OCI-M2 (cell line): ENCODE results near the gene VSTM4.

Experiments
- DNase-seq: peaks from one replicate; lab custom pipeline; 2025; ENCODE audit not compliant: unreplicated experiment; lab: John Stamatoyannopoulos, UW

The VSTM4 gene

GRCh38 chr10:49143249-49143648 is 27.9 kb upstream of the VSTM4 start:
- DNase-seq: no peak

GRCh38 chr10:49141541-49142332 is 26.4 kb upstream of the VSTM4 start:
- no peak for DNase-seq

DNA sequence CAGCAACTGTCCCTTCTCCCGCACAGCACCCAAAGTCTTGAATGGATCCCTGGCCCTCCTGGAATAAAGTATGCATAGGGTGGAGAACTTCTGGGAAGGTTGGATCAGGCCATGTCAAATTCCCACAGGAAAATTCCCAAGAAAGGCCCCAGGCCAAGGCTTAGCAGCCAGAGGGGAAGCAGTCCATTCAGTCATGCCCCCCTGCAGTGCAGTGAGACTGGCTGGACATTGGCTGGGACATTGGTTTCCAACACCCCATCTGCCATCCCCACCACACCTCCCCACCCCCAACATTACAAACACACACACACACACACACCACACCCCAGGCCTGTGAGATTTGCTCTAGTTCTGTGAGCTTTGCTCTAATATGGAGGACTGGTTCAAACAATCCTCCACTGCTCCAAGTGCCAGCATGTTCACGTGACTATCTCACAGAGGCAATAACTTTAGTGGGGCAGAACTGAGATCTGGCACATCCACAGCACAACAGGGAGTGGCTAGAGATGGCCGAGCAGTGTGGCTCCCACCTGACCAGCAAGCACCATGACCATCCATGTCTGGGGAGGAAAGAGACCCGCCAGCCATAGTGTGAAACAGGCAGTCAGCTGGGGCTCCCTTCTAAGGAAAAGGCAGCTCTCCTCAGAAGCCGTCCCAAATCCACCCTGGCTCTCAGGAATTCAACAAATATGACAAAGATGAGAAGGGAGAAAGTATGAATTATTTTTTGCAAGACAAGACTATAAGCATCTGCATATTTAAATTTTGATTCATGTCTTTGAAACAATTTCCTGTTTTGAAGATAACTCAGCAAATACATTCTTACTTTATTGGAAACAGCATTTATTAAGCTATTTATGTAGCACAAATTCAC is 25.2 kb upstream of the VSTM4 start:
- no peak for DNase-seq

GRCh38 chr10:49139846-49140195 is 24.5 kb upstream of the VSTM4 start:
- DNase-seq: no peak

DNA sequence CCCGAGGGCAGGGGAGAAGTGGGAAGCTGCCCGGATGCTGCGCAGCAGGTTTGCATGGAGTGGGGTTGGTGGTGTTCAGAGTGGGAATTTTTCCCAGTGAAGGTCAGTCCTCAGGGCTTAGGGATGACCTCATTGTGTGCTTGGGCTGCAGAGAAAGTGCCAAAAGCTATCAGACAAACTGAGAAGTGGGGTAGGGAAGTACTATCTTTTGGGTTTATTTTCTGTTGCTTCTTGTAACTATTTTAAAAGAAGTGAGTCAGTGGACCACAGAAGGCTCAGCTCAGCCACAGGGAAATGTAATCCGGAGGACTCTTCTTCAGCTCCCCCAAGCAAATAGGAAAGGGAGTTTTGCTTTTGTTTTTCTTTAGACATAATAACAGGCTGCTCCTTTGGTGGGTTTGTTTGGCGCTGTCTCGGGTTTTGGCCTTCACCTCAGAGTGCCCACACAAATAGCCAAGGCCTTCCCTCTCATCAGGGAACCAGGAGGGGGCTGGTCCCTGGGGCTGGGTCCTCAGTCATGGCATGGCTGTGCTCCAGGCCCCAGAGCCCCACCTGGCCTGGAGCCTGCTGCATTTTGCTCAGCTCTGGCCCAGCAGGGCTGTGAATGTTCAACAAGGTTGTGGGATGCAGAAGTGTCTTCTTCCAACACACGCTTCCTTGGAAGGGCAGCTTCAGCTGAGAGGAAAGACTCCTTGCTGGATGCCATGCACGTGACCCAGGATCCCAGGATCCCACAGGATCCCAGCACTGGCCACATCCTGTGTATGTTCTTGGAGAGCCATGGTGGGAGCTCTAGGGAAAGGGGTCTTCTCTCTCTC is 23.9 kb upstream of the VSTM4 start:
- no peak for DNase-seq

DNA sequence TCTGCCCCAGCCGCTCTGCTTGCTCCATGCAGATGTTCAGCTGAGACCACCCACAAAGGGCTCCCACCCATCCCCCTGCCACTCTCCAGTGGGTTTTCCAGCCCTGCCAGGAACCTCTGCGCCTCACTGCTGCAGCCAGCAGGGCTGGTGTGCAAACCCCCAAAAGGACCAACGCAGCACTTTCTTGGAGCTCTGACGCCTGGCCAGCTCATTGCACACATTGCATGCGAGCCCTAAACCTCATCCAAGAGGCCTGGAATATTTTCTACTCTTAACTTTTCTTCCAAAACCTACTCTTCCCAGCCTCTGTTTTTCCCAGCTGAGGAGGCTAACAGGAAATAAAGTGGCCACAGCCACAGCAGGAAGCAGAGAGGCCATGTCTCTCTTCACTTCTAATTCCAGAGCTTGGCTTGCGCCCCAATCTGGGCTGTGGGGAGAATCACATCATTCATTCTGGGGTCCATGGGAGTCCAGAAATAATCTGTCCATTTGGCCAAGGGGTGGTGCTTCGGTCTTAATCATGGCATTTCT is 23.1 kb upstream of the VSTM4 start:
- no peak for DNase-seq

DNA sequence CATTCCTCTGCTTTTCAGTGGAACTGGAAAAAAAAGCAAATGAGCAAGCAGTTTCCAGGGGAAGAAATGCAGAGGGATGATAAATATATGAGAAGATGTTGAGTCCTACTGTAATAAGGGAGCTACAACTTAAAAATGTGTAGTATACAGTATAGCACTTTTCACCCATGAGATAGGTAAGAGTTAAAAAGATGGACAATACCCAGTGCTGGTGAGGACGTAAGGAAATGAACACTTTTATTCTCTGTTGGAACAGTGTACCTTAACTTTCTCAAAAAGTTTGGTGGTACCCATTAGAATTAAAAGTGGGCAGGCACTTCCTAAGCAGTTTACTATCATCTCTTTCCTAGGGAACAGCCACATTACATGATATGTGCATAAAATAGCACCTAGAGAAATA is 21.2 kb upstream of the VSTM4 start:
- no peak for DNase-seq

GRCh38 chr10:49135575-49136313 is 20.4 kb upstream of the VSTM4 start:
- no peak for DNase-seq

GRCh38 chr10:49134327-49134726 is 19.0 kb upstream of the VSTM4 start:
- DNase-seq: no peak

GRCh38 chr10:49133706-49134248 is 18.5 kb upstream of the VSTM4 start, which contains the start of gene FAM170B:
FAM170B (minus strand) TSS chr10:49134021; CDS start chr10:49133918, 103 bp downstream.
- no peak for DNase-seq

- DNase-seq: no peak
Observed at GRCh38 chr10:49132362-49132737, 17.0 kb upstream of the VSTM4 start.

- no peak for DNase-seq
Observed at GRCh38 chr10:49131507-49132361, 16.4 kb upstream of the VSTM4 start.

DNA sequence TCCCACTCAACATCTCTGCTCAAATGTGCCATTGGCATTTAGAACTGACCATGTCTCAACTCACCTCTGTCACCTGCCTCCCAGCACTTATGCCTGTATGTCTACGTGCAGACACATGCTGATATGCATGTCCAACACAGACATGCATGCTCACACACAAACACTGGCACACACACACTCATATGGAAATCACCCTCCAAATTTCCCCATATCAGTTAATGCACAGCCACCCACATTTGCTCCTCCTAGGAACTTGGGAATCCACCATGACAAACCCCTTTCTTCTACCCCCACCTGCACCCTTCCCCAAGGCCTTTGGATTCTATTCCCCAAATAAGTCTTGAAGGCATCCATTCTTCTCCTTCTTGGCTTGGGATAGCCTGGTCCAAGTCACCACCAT is 14.1 kb upstream of the VSTM4 start:
- no peak for DNase-seq

DNA sequence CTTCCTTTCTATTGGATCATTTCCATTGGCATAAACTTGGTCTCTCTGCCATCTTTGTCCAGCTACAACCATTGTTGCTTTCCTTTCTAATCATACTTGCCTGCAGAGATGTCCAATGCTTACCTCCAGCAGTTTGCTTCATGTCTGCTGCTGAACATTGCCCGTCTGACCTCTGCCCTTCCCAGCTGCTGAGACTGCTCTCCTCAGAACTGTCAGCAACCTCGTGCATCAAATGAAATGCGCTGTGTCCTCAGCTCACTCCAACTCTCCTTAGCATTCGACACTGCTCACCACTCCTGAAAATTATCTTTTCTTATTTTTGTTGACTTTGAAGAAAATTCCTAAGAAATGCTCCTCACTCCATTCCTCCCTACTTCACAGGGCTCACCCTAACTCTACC is 13.5 kb upstream of the VSTM4 start:
- no peak for DNase-seq

- no peak for DNase-seq
Observed at GRCh38 chr10:49123981-49124950, 8.9 kb upstream of the VSTM4 start.

DNA sequence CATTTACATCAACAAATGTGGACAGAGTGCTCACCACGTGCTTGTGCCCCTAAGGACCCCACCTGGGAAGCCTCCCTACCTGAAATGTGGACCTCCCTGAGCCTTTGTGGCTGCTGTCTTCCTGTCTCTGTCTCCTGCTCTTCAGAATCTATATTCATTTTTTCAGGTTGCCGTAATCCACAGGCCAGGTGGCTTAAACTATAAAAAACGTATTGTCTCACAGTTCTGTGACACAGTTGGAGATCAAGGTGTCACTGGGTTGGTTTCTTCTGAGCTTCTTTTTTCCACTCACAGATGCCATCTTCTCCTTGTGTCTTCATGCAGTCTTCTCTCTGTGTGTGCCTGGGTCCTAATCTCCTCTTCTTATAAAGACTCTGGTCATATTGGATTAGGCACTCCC is 5.6 kb upstream of the VSTM4 start:
- DNase-seq: no peak

DNA sequence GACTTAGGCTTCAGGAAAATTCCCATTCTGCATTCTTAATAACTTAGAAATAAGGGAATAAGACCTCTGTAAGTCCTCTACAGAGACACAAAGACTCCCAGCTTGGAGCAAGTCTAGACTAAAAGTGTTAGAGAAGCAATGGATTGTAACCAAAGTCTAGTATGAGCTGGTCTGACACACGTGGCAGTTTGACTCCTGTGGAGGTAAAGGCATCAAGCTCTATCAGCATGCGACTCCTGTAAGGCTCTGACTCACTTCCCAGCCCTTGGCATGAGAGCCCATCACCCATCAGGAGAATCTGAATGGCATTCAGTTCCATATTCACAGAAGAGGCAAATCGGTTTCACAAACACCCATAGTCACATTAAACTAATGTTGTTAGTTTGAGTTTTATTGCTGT is 4.4 kb upstream of the VSTM4 start:
- DNase-seq: no peak

- DNase-seq: no peak
Observed at GRCh38 chr10:49118430-49119074, 3.2 kb upstream of the VSTM4 start.
